ENCODE measurements around the gene GCN1. TPM values are rescaled to one million over a fixed set of nuclear protein-coding genes. Genes with fewer than 3 reads are reported as not detected.

The GCN1 gene
- total and polyA plus RNA-seq, 4 donors: 6.4 to 89.8 (median 48.6) TPM

- H3K4me3 ChIP-seq (ENCODE audit: low read length in 2 of 2): no peak overlapping the region
- no peaks in the 10 kb centered on the region for H3K27me3 ChIP-seq (ENCODE audit: control insufficient read depth in 1 of 2, insufficient read depth in 2 of 2, low read length in 1 of 2)
- H3K9me3 ChIP-seq (ENCODE audit: control insufficient read depth, low read length): no peaks in the 10 kb centered on the region
- ATAC-seq (ENCODE audit: low FRiP score) (no peak), DNase-seq (peak in 1 of 2 donors; percentile 40)
- no peaks in the 10 kb centered on the region for H3K4me1 ChIP-seq (ENCODE audit: control insufficient read depth in 1 of 2, insufficient read depth in 2 of 2, low read length in 2 of 2)
- 62 to 65% methylated on average over 9 of the region's 9 CpGs for WGBS, 2 donors
- H3K27ac ChIP-seq (ENCODE audit: low read depth in 1 of 2, low read length in 2 of 2): no peak overlapping the region
- intact Hi-C loops (cut with DNase I): no loop called here
- H3K36me3 ChIP-seq (ENCODE audit: control insufficient read depth in 1 of 2, insufficient read depth in 2 of 2, low read length in 1 of 2): no peaks in the 10 kb centered on the region
Measured at GRCh38 chr12:120079411-120080400, 114.8 kb downstream of the GCN1 start.

- WGBS, 2 donors: 79 to 84% methylated on average over 5 of the region's 5 CpGs
- intact Hi-C loops (cut with DNase I): no loop called here
- Histone ChIP-seq H3K4me3 (ENCODE audit: low read length in 2 of 2) (no peak overlapping the region), H3K4me1 (ENCODE audit: control insufficient read depth in 1 of 2, insufficient read depth in 2 of 2, low read length in 2 of 2) (no peaks in the 10 kb centered on the region), H3K27ac (ENCODE audit: low read depth in 1 of 2, low read length in 2 of 2) (no peak overlapping the region), H3K27me3 (ENCODE audit: control insufficient read depth in 1 of 2, insufficient read depth in 2 of 2, low read length in 1 of 2) (no peaks in the 10 kb centered on the region), H3K36me3 (ENCODE audit: control insufficient read depth in 1 of 2, insufficient read depth in 2 of 2, low read length in 1 of 2) (no peaks in the 10 kb centered on the region), H3K9me3 (ENCODE audit: control insufficient read depth, low read length) (no peaks in the 10 kb centered on the region)
- peak in 1 of 2 donors; percentile 36 for DNase-seq
- no peak for ATAC-seq (ENCODE audit: low FRiP score)
Measured at GRCh38 chr12:120078868-120079267, 115.6 kb downstream of the GCN1 start.

- ATAC-seq (ENCODE audit: low FRiP score): no peak
- no peaks in the 10 kb centered on the region for H3K4me1 ChIP-seq (ENCODE audit: control insufficient read depth in 1 of 2, insufficient read depth in 2 of 2, low read length in 2 of 2)
- H3K27me3 ChIP-seq (ENCODE audit: control insufficient read depth in 1 of 2, insufficient read depth in 2 of 2, low read length in 1 of 2): no peaks in the 10 kb centered on the region
- H3K4me3 ChIP-seq (ENCODE audit: low read length in 2 of 2): no peak overlapping the region
- WGBS, 2 donors: 91 to 92% methylated on average over 6 of the region's 6 CpGs
- intact Hi-C loops (cut with DNase I): no loop called here
- DNase-seq: peak in 1 of 2 donors; percentile 51
- H3K9me3 ChIP-seq (ENCODE audit: control insufficient read depth, low read length): no peaks in the 10 kb centered on the region
- H3K36me3 ChIP-seq (ENCODE audit: control insufficient read depth in 1 of 2, insufficient read depth in 2 of 2, low read length in 1 of 2): no peaks in the 10 kb centered on the region
- no peak overlapping the region for H3K27ac ChIP-seq (ENCODE audit: low read depth in 1 of 2, low read length in 2 of 2)
Measured at GRCh38 chr12:120077260-120077659, 117.3 kb downstream of the GCN1 start.

Small RNA genes lying within 50 kb of the gene (microRNA-seq; reads per million reads assigned to microRNA genes)
- 0 to 0.60 reads per million in 2 donors for gene MIR4498

Other genes starting within 250 kb of the GCN1 start
- 1 to 10 TPM; 1.3 to 1.7 TPM for gene BICDL1, start 205.5 kb downstream of the GCN1 start, total RNA-seq
- gene BICDL1, start 205.5 kb downstream of the GCN1 start, polyA plus RNA-seq: 1 to 10 TPM in 1 of 2 donors, under 1 TPM in 1; 0.36 to 1.4 TPM
- 10 to 100 TPM; 47.4 to 52.6 TPM for gene RAB35, start 78.0 kb downstream of the GCN1 start, total RNA-seq
- gene RAB35, start 78.0 kb downstream of the GCN1 start, polyA plus RNA-seq: 10 to 100 TPM; 15.7 to 23.7 TPM
- gene RPLP0, start 6.4 kb upstream of the GCN1 start, total RNA-seq: 1,000 to 10,000 TPM; 1,136 to 1,236 TPM
- 1,000 to 10,000 TPM; 2,250 to 2,543 TPM for gene RPLP0, start 6.4 kb upstream of the GCN1 start, polyA plus RNA-seq
- 100 to 1,000 TPM; 111 to 138 TPM for gene PXN, start 71.0 kb upstream of the GCN1 start, total RNA-seq
- 10 to 100 TPM; 31.3 to 79.9 TPM for gene PXN, start 71.0 kb upstream of the GCN1 start, polyA plus RNA-seq
- gene RNU4-2, start 97.2 kb upstream of the GCN1 start, total RNA-seq: over 10,000 TPM; 15,052 to 24,410 TPM
- not detected for gene RNU4-2, start 97.2 kb upstream of the GCN1 start, polyA plus RNA-seq
- 1,000 to 10,000 TPM; 1,718 to 2,225 TPM for gene RNU4-1, start 98.5 kb upstream of the GCN1 start, total RNA-seq
- not detected for gene RNU4-1, start 98.5 kb upstream of the GCN1 start, polyA plus RNA-seq
- gene SIRT4, start 107.6 kb upstream of the GCN1 start, total RNA-seq: 1 to 10 TPM in 1 of 2 donors, under 1 TPM in 1; 0.39 to 1.6 TPM
- 1 to 10 TPM; 1.8 to 2.5 TPM for gene SIRT4, start 107.6 kb upstream of the GCN1 start, polyA plus RNA-seq
- 1 to 10 TPM in 1 of 2 donors, under 1 TPM in 1; 0.91 to 1.2 TPM for gene PLA2G1B, start 133.1 kb upstream of the GCN1 start, total RNA-seq
- 1 to 10 TPM; 2.0 to 3.9 TPM for gene PLA2G1B, start 133.1 kb upstream of the GCN1 start, polyA plus RNA-seq
- 1 to 10 TPM in 1 of 2 donors, under 1 TPM in 1; 0.32 to 1.3 TPM for gene MSI1, start 174.4 kb upstream of the GCN1 start, total RNA-seq
- gene MSI1, start 174.4 kb upstream of the GCN1 start, polyA plus RNA-seq: under 1 TPM in 1 of 2 donors, not detected in 1; 0.75 TPM
- gene COX6A1, start 243.4 kb upstream of the GCN1 start, total RNA-seq: 100 to 1,000 TPM; 176 to 246 TPM
- gene COX6A1, start 243.4 kb upstream of the GCN1 start, polyA plus RNA-seq: 100 to 1,000 TPM; 355 to 498 TPM